Small intestine (tissue), 7 donors: ENCODE data around the gene CLPSL2. TPM values are rescaled to one million over a fixed set of nuclear protein-coding genes. Genes with fewer than 3 reads are reported as not detected.

Experiments
- DNase-seq, 2 donors: peaks; one replicate each; pipeline versions ENCODE4 v3.0.0 to v3.0.0-alpha.2; 2013
- FAIRE-seq: peaks from 2 replicates; lab custom pipeline; 2012; peaks lifted over from hg19 to GRCh38; lab: Jason Lieb, UNC
- H3K27ac ChIP-seq, 3 donors: one replicate each; pipeline ENCODE4 v1.5.1; 2013; ENCODE audit warnings: low read length in 2 of 3, mild to moderate bottlenecking in 2 of 3, control low read depth in 1 of 3, inconsistent platforms in 1 of 3, low read depth in 1 of 3, moderate library complexity in 1 of 3
- H3K27me3 ChIP-seq, 3 donors: one replicate each; pipeline ENCODE4 v1.6.1; 2013; ENCODE audit warnings: low read length in 3 of 3, inconsistent platforms in 1 of 3; ENCODE audit not compliant: control insufficient read depth in 3 of 3, insufficient read depth in 3 of 3
- H3K36me3 ChIP-seq, 3 donors: one replicate each; pipeline ENCODE4 v1.6.1; 2013; ENCODE audit warnings: low read length in 3 of 3, inconsistent platforms in 1 of 3, low read depth in 1 of 3, mild to moderate bottlenecking in 1 of 3, moderate library complexity in 1 of 3; ENCODE audit not compliant: control insufficient read depth in 3 of 3, insufficient read depth in 2 of 3
- H3K4me1 ChIP-seq, 3 donors: one replicate each; pipeline ENCODE4 v1.6.1; 2013; ENCODE audit warnings: low read length in 2 of 3, inconsistent platforms in 1 of 3, low read depth in 1 of 3, mild to moderate bottlenecking in 1 of 3, moderate library complexity in 1 of 3; ENCODE audit not compliant: control insufficient read depth in 3 of 3, insufficient read depth in 2 of 3
- H3K4me3 ChIP-seq, 3 donors: one replicate each; pipeline ENCODE4 v1.5.1; 2013; ENCODE audit warnings: low read length in 3 of 3, control low read depth in 1 of 3, inconsistent platforms in 1 of 3, low read depth in 1 of 3, mild to moderate bottlenecking in 1 of 3, moderate library complexity in 1 of 3
- H3K9me3 ChIP-seq, 2 donors: one replicate each; pipeline ENCODE4 v1.6.1; 2013; ENCODE audit warnings: low read depth in 1 of 2, low read length in 1 of 2; ENCODE audit not compliant: control insufficient read depth in 2 of 2, insufficient read depth in 1 of 2
- WGBS, 3 donors: extraction: QIAGEN DNeasy Blood & Tissue Kit; methylation state at CpG; one replicate each; pipeline ENCODE4 v1.1.7; 2013; 5-methylcytosine and 5-hydroxymethylcytosine counted together
- polyA plus RNA-seq, 4 donors: library from polyadenylated mRNA; stranded (reverse) in 3 of 4; unstranded in 1 of 4; fragments of 200-250 nt in 3 of 4; fragments of 120-200 nt in 1 of 4; gene quantifications; one replicate each; pipeline versions ENCODE4 v1.2.1 to v1.2.3, GENCODE V29; 2013
- donor health status: healthy with polysubstance abuse.
- donor health status: control.
- donor health status: control.
- donor health status: Bipolar disorder and iron deficiency.
- donor health status: healthy.

The CLPSL2 gene
- polyA plus RNA-seq, 4 donors: not detected

GRCh38 chr6:35754452-35755277 lies 21.7 kb upstream of the CLPSL2 start:
- no peaks in the 10 kb centered on the region for H3K4me1 ChIP-seq
- no peak for DNase-seq
- no peaks in the 10 kb centered on the region for H3K9me3 ChIP-seq
- H3K4me3 ChIP-seq: no peak overlapping the region
- 85 to 90% (median 88%) methylated on average over 6 of the region's 6 CpGs for WGBS, 3 donors
- peaks cover 0 to 7% (median 2%) of the 10 kb centered on the region in 3 donors for H3K27me3 ChIP-seq
- FAIRE-seq: no peak
- no peak overlapping the region for H3K27ac ChIP-seq
- H3K36me3 ChIP-seq: no peaks in the 10 kb centered on the region

GRCh38 chr6:35755278-35755924 lies 21.0 kb upstream of the CLPSL2 start:
- FAIRE-seq (no peak), DNase-seq (no peak)
- no peak overlapping the region for H3K4me3 ChIP-seq
- H3K36me3 ChIP-seq: no peaks in the 10 kb centered on the region
- H3K4me1 ChIP-seq: no peaks in the 10 kb centered on the region
- 56 to 70% (median 61%) methylated on average over 3 of the region's 3 CpGs for WGBS, 3 donors
- H3K27ac ChIP-seq: no peak overlapping the region
- peaks cover 0 to 7% (median 2%) of the 10 kb centered on the region in 3 donors for H3K27me3 ChIP-seq
- H3K9me3 ChIP-seq: no peaks in the 10 kb centered on the region

GRCh38 chr6:35757456-35758123 lies 18.8 kb upstream of the CLPSL2 start:
- no peak overlapping the region for H3K4me3 ChIP-seq
- no peaks in the 10 kb centered on the region for H3K4me1 ChIP-seq
- H3K27ac ChIP-seq: no peak overlapping the region
- no peaks in the 10 kb centered on the region for H3K9me3 ChIP-seq
- 54 to 61% (median 59%) methylated on average over 10 of the region's 10 CpGs for WGBS, 3 donors
- DNase-seq: peak; percentile 36 to 43
- FAIRE-seq: no peak
- no peaks in the 10 kb centered on the region for H3K36me3 ChIP-seq
- peaks cover 0 to 10% (median 2%) of the 10 kb centered on the region in 3 donors for H3K27me3 ChIP-seq

- no peak for FAIRE-seq
- 78 to 85% (median 84%) methylated on average over 3 of the region's 3 CpGs for WGBS, 3 donors
- no peaks in the 10 kb centered on the region for H3K9me3 ChIP-seq
- H3K36me3 ChIP-seq: no peaks in the 10 kb centered on the region
- H3K4me1 ChIP-seq: no peaks in the 10 kb centered on the region
- H3K27me3 ChIP-seq: peaks cover 0 to 22% (median 5%) of the 10 kb centered on the region in 3 donors
- no peak overlapping the region for H3K27ac ChIP-seq
- DNase-seq: no peak
- H3K4me3 ChIP-seq: no peak overlapping the region
Observed at GRCh38 chr6:35759426-35759825, 17.0 kb upstream of the CLPSL2 start.

GRCh38 chr6:35765739-35766138 lies 10.7 kb upstream of the CLPSL2 start:
- no peaks in the 10 kb centered on the region for H3K4me1 ChIP-seq
- FAIRE-seq: no peak
- DNase-seq: no peak
- H3K27me3 ChIP-seq: peaks cover 0 to 32% (median 8%) of the 10 kb centered on the region in 3 donors
- H3K27ac ChIP-seq: no peak overlapping the region
- no peaks in the 10 kb centered on the region for H3K9me3 ChIP-seq
- H3K4me3 ChIP-seq: no peak overlapping the region
- 57 to 84% (median 75%) methylated on average over 23 of the region's 23 CpGs for WGBS, 3 donors
- H3K36me3 ChIP-seq: no peaks in the 10 kb centered on the region

GRCh38 chr6:35769211-35769610 lies 7.2 kb upstream of the CLPSL2 start:
- Histone ChIP-seq H3K27me3 (peaks cover 0 to 25% (median 4%) of the 10 kb centered on the region in 3 donors), H3K4me3 (no peak overlapping the region), H3K4me1 (no peaks in the 10 kb centered on the region), H3K36me3 (no peaks in the 10 kb centered on the region), H3K9me3 (no peaks in the 10 kb centered on the region), H3K27ac (no peak overlapping the region)
- WGBS, 3 donors: 54 to 73% (median 66%) methylated on average over 4 of the region's 4 CpGs
- FAIRE-seq: no peak
- DNase-seq: no peak

GRCh38 chr6:35771343-35771627 lies 5.1 kb upstream of the CLPSL2 start:
- peaks cover 0 to 19% (median 5%) of the 10 kb centered on the region in 3 donors for H3K27me3 ChIP-seq
- H3K4me3 ChIP-seq: no peak overlapping the region
- no peaks in the 10 kb centered on the region for H3K36me3 ChIP-seq
- no peaks in the 10 kb centered on the region for H3K9me3 ChIP-seq
- DNase-seq: no peak
- H3K27ac ChIP-seq: no peak overlapping the region
- 66 to 88% (median 77%) methylated on average over 5 of the region's 5 CpGs for WGBS, 3 donors
- H3K4me1 ChIP-seq: no peaks in the 10 kb centered on the region
- no peak for FAIRE-seq

GRCh38 chr6:35774116-35774794 lies 2.1 kb upstream of the CLPSL2 start:
- H3K36me3 ChIP-seq: no peaks in the 10 kb centered on the region
- H3K27me3 ChIP-seq: peaks cover 0 to 21% (median 6%) of the 10 kb centered on the region in 3 donors
- FAIRE-seq: no peak
- no peak overlapping the region for H3K4me3 ChIP-seq
- H3K4me1 ChIP-seq: no peaks in the 10 kb centered on the region
- H3K9me3 ChIP-seq: no peaks in the 10 kb centered on the region
- H3K27ac ChIP-seq: no peak overlapping the region
- WGBS, 3 donors: 79 to 90% (median 85%) methylated on average over 11 of the region's 11 CpGs
- no peak for DNase-seq
